Measurements from ENCODE around the gene NDUFA13. TPM values are rescaled to one million over a fixed set of nuclear protein-coding genes. Genes with fewer than 3 reads are reported as not detected.

Gene NDUFA13
- 48.5 and 82.0 TPM in 2 replicates for total RNA-seq

DNA sequence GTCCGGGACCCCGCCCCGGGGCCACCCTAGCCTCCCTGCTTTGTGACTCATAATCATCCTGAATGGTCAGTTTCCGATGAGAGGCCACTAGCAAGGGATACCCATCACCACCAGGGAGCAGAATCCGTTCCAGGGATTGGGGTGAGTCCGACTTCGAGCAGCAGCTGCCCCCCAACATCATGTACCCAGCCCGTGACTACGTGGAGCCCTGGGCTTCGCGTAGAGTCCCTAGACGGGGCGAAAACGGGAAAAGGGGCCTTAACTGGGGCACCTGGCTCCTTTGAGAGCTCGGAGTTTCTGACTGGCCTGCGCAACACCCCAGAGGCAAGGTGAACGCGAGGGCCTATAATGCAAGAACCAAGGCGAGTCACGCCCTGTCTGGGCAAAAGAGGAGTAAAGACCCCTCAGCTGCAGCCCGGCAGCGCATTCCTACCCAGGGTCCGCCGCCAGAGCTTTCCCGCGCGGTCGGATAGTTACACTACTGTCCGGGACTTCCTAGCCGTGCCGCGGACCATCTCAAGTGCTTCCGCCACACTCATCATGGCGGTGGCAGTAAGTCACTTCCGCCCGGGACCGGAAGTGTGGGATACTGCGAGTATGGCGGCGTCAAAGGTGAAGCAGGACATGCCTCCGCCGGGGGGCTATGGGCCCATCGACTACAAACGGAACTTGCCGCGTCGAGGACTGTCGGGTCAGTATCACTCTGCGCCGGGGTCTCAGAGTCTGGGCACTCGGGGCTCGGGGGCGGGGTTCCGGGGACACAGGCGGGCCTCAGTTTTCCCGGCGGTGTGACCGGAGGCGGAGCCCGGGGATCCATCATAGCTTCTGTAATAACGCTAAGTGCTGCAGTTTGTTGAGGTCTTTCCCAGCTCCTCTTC lies at the start of gene NDUFA13:
TSS of gene NDUFA13 (plus strand) at position 584 of the 878 bp plus-strand sequence. CDS start at position 598, 14 bp downstream.

DNA sequence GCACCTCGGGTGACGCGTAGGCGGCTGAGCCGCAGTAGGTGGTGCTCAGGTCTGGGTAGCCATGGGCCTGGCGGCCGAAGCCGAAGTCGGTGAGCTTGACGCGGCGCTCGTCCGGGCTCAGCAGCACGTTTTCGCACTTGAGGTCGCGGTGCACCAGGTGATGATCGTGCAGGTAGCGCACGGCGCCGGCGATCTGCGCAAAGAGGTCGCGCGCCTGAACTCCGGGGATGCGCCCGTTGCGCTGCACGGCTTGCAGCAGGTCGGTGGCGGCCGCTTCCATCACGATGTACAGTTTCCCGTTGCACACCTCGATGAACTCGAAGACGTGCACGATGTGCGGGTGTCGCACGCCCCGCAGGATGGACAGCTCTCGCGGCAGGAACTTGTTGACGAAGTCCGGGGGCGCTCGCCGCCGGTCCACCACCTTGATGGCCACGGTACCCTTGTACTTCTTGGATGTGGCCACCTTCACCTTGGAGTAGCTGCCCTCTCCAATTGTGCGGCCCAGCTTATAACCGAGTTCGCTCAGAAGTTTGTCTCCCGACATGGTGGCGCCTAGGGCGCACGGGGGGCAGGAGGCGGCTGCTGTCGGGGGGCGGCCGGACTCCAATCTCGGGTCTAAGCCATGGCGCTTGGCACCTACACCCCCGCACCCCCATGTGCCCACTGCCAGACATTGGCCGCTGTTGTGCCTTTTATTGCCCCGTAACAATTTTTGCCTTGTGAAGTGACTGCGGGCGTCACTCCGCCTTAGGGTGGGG lies 964 bp upstream of the NDUFA13 start, which contains the start of gene TSSK6:
TSS of gene TSSK6 (minus strand) at position 668 of the 761 bp plus-strand sequence. CDS start at position 547, 121 bp downstream.

GRCh38 chr19:19528721-19529490 lies 12.9 kb downstream of the NDUFA13 start, which contains the start of gene YJEFN3:
Gene YJEFN3 (plus strand): TSS chr19:19528911. CDS start chr19:19528933, 22 bp downstream.

DNA sequence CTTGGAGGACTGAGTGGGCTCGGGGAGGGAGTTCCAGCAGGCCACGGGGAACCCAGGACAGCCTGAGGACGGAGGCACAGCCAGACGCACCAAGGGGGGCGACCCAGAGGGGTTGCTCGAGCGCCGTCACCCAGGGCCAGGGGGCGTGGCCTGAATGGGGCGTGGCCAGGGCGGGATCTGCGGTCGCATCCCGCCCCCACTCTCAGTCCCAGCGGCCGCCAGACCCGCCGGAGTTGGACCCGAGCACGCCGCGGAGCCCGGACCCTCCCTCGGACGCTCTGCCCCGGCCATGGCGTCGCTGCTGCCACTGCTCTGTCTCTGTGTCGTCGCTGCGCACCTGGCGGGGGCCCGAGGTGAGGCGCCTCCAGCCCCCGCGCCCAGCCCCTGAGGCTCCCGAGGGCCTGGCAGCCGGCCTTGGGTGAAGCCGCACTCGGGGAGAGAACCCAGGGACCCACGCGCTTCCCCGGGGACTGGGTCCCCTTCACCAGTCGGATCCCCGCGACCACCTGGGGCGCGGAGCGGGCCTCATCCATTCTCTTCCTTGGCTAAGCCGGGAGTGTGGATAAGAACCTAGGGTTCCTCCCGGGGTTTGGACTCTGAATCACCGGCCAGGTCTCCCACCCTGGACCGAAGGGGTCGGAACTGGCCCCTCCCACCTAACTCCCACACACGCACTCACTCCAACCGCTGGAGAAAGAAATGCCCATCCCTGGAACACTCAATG lies 22.2 kb downstream of the NDUFA13 start, which contains the start of gene CILP2:
TSS of gene CILP2 (plus strand) at position 205 of the 724 bp plus-strand sequence. CDS start at position 290, 85 bp downstream.

Other genes with a start within 250 kb of the NDUFA13 start
- gene TM6SF2, start 242.9 kb upstream of the NDUFA13 start, total RNA-seq: not detected in 2 replicates
- 19.6 and 31.8 TPM in 2 replicates for gene SUGP1, start 195.7 kb upstream of the NDUFA13 start, total RNA-seq
- gene MAU2, start 195.4 kb upstream of the NDUFA13 start, total RNA-seq: 22.1 and 22.7 TPM in 2 replicates
- 95.4 and 97.3 TPM in 2 replicates for gene GATAD2A, start 110.5 kb upstream of the NDUFA13 start, total RNA-seq
- 0.10 and 0.13 TPM in 2 replicates for gene TSSK6, start 677 bp upstream of the NDUFA13 start, total RNA-seq
- 0.05 and 0.07 TPM in 2 replicates for gene YJEFN3, start 12.7 kb downstream of the NDUFA13 start, total RNA-seq
- gene CILP2, start 22.0 kb downstream of the NDUFA13 start, total RNA-seq: not detected in 2 replicates
- gene PBX4, start 102.5 kb downstream of the NDUFA13 start, total RNA-seq: not detected in 2 replicates
- 1.2 and 1.7 TPM in 2 replicates for gene LPAR2, start 112.0 kb downstream of the NDUFA13 start, total RNA-seq
- gene GMIP, start 127.4 kb downstream of the NDUFA13 start, total RNA-seq: 9.9 and 10.2 TPM in 2 replicates
- gene ATP13A1, start 147.5 kb downstream of the NDUFA13 start, total RNA-seq: 51.6 and 65.6 TPM in 2 replicates
- gene ZNF101, start 152.6 kb downstream of the NDUFA13 start, total RNA-seq: 7.2 and 9.6 TPM in 2 replicates
- gene ZNF14, start 216.9 kb downstream of the NDUFA13 start, total RNA-seq: 1.5 and 3.4 TPM in 2 replicates

Measured in mammary microvascular endothelial cell (primary cell).